Dendritic cell treated with granulocyte-macrophage colony-stimulating factor and Interleukin-4, amounts not matched to agents 40 ng/mL and 50 ng/mL, for 4 days (primary cell): ENCODE results near the gene CAB39L.
A peak's percentile ranks its signal among the peaks of the same experiment; 100 is the strongest.
"Not testable (repeated sequence)": the region's sequence is repeated elsewhere in the genome, so short reads cannot be mapped to it uniquely, and the experiment has no call there.

Experiments used
- H3K27ac Mint-ChIP-seq: one replicate; pipeline ENCODE4 v1.8.0; 2022; ENCODE audit warnings: mild to moderate bottlenecking, mixed read lengths
- H3K27me3 Mint-ChIP-seq: one replicate; pipeline ENCODE4 v1.8.0; 2022; ENCODE audit warnings: mild to moderate bottlenecking, mixed read lengths
- H3K36me3 Mint-ChIP-seq: one replicate; pipeline ENCODE4 v1.8.0; 2022; ENCODE audit warnings: low read depth, mixed read lengths
- H3K4me1 Mint-ChIP-seq: one replicate; pipeline ENCODE4 v1.8.0; 2022; ENCODE audit warnings: low read depth, mixed read lengths
- H3K4me3 Mint-ChIP-seq: one replicate; pipeline ENCODE4 v1.8.0; 2022; ENCODE audit warnings: mild to moderate bottlenecking, moderate library complexity, mixed read lengths
- H3K9me3 Mint-ChIP-seq: one replicate; pipeline ENCODE4 v1.8.0; 2022; ENCODE audit warnings: mixed read lengths
- intact Hi-C: fragments of 100-400 bp; cut with micrococcal nuclease; formaldehyde crosslinking; loops from one replicate; pipeline ENCODE4 v1.15.0; 2022

The CAB39L gene

DNA sequence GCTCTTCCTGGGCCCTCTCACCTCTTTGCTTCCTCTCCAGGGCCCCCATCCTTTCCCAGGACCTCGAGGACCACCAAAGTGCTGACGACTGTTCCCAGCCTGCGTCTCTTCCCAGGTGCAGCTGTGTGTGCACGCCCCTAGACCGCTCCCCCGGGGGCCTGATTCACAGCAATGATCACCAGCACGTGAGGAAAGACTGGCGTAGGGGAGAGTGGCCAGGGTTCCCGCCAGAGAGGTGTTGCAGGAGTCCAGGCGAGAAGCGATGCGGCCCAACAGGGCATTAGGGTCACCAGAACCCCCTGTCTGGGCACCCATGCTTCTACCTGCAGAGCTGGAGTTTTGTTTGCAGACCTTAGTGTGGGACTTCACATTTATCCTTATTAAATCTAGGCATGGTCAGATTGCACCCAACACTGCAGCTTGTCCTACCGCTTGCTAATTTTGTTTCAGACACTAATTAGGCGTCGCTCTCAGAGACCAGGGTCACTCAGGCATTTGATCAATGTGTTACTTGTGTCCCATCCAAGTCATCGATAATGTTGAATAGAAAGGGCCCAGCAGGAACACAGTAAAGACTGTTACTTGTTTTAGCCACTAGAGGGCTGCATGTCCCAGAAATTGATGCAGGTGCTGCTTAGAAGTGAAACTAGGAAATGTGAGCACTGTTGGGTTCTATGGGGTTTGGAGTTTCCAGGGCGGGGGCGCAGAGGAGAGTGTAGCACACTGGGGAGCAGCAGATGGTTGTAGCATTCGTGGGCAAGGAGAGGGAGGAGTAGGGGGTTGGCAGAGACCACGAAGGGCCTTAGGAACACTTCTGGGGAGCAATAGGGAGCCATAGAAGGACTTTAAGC is 142.9 kb downstream of the CAB39L start:
- peak overlapping the region; percentile 67 for H3K27ac Mint-ChIP-seq
- H3K4me1 Mint-ChIP-seq = peaks cover 13% of the 10 kb centered on the region
- intact Hi-C loops = loop anchor here (1.0 kb wide), 2 partner anchors 136 to 306 kb away; no protein-coding TSS in a partner anchor
- no peaks in the 10 kb centered on the region for H3K9me3 Mint-ChIP-seq
- no peaks in the 10 kb centered on the region for H3K27me3 Mint-ChIP-seq
- H3K4me3 Mint-ChIP-seq = peak overlapping the region; percentile 72
- H3K36me3 Mint-ChIP-seq = no peaks in the 10 kb centered on the region

DNA sequence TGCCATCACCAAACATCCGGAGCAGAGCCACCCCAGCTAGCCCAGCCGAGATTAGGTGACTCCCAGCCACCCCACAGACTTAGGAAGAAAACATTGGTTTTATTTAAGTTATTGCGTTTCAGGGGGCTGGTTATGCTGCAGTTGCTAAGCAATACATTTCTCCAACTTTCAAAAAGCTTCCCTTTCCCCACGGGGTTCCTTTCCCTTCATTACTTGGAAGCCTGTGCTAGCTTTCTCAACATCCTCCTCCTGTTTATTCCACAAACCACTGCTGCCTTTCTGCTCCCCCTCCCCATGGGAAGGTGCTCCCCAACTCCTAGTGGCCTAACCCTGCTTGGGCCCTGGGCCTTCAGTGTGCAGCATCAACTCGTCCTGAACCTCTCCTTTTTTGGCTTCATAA is 143.6 kb downstream of the CAB39L start:
- no peaks in the 10 kb centered on the region for H3K9me3 Mint-ChIP-seq
- intact Hi-C loops = no loop called here
- H3K36me3 Mint-ChIP-seq = no peaks in the 10 kb centered on the region
- peaks cover 13% of the 10 kb centered on the region for H3K4me1 Mint-ChIP-seq
- H3K27me3 Mint-ChIP-seq = no peaks in the 10 kb centered on the region
- peak overlapping the region; percentile 0 for H3K27ac Mint-ChIP-seq
- H3K4me3 Mint-ChIP-seq = no peak overlapping the region

DNA sequence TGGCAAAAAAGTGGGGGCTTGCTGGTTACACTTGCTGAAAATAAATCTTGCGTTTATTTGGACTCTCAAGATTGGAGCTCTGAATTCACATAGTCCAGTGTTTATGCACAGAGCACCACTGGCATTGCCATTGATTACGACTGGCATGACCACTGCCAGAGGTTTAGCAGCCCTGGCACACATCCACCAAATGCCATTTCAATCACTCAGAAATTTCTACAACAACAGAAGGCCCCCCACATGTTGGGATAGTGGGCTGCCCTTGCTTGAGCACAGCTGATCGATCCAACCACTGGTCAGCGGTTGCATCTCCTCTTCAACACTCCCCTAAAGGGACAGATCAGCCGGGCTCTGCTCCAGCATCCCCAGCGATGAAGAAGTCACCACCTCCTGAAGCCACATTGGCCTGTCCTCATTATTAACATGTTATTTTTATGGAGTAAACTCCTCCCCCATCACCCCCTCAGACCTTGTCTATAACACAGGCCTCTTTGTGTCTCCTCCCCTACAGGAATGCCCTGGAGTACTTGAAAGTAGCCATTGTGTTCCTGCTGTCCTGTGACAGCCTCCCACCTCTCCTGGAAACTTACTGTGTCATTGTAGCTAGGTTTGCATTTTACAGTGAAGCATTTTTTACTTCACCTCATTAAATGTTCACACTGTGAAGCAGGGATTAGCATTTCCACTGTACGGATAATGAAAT is 144.8 kb downstream of the CAB39L start:
- no peaks in the 10 kb centered on the region for H3K9me3 Mint-ChIP-seq
- H3K27ac Mint-ChIP-seq = no peak overlapping the region
- intact Hi-C loops = no loop called here
- peaks cover 13% of the 10 kb centered on the region for H3K4me1 Mint-ChIP-seq
- H3K4me3 Mint-ChIP-seq = no peak overlapping the region
- H3K36me3 Mint-ChIP-seq = peaks cover 4% of the 10 kb centered on the region
- H3K27me3 Mint-ChIP-seq = no peaks in the 10 kb centered on the region

DNA sequence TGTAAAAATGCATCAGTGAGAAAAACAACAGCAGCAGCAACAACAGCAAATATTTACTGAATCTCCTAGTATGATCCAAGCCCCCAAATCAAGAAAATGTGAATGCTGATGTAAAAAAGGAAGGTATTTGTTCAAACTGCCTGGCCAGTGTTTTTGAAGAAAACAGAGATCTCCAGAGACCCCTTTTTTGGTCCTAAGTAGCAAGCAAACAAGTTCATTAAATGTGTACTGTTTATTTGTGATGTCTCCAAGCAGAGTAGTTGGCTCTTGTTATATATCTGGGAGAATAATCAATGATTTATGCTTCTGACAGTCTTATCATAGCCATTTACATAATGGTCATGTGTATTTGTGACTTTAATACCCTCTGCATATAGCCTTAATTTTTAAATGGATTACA is 145.4 kb downstream of the CAB39L start:
- Mint-ChIP-seq H3K4me1 (peaks cover 9% of the 10 kb centered on the region), H3K27ac (no peak overlapping the region), H3K4me3 (no peak overlapping the region), H3K27me3 (no peaks in the 10 kb centered on the region), H3K9me3 (no peaks in the 10 kb centered on the region), H3K36me3 (peaks cover 9% of the 10 kb centered on the region)
- intact Hi-C loops = no loop called here

DNA sequence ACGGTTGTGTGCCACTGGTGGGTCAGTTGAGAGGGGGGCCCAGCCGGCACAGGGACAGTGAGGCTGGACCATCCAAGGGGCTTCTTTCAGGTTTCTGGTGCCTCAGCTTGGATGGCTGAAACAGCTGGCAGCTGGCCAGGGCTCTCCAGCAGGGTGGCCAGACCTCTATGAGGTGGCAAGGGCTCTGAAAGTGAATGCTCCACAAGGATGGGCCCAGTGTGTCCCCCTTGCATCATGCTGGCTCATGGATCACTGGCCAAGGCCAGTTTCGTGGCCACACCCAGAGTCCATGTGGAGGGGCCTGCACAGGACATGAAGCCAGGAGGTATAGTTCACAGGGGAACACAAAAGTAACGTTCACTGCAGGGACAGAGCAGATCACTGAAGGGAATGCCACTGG is 146.5 kb downstream of the CAB39L start:
- peaks cover 11% of the 10 kb centered on the region for H3K4me1 Mint-ChIP-seq

DNA sequence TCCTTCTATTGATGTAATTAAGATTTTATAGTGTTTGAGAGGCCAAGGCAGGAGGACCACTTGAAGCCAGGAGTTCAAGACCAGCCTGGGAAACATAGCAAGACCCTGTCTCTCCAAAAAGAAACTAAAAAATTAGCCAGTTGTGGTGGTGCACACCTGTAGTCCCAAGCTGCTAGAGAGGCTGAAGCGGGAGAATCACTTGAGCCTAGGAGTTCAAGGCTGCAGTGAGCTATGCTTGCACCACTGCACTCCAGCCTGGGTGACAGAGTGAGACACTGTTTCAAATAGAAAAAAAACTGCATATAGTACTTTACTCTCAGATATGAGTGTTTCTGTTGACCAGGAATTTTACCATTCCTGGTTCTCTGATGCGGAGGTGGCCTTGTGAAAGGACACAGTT is 147.2 kb downstream of the CAB39L start:
- Mint-ChIP-seq H3K27ac (no peak overlapping the region), H3K36me3 (peaks cover 19% of the 10 kb centered on the region), H3K4me1 (peaks cover 11% of the 10 kb centered on the region), H3K27me3 (no peaks in the 10 kb centered on the region), H3K9me3 (no peaks in the 10 kb centered on the region), H3K4me3 (no peak overlapping the region)
- intact Hi-C loops = no loop called here

More for the DNA sequence above, 146.5 kb downstream of the CAB39L start:
- intact Hi-C loops = no loop called here
- no peak overlapping the region for H3K27ac Mint-ChIP-seq
- no peaks in the 10 kb centered on the region for H3K27me3 Mint-ChIP-seq
- H3K9me3 Mint-ChIP-seq = no peaks in the 10 kb centered on the region
- H3K36me3 Mint-ChIP-seq = peaks cover 19% of the 10 kb centered on the region
- no peak overlapping the region for H3K4me3 Mint-ChIP-seq

DNA sequence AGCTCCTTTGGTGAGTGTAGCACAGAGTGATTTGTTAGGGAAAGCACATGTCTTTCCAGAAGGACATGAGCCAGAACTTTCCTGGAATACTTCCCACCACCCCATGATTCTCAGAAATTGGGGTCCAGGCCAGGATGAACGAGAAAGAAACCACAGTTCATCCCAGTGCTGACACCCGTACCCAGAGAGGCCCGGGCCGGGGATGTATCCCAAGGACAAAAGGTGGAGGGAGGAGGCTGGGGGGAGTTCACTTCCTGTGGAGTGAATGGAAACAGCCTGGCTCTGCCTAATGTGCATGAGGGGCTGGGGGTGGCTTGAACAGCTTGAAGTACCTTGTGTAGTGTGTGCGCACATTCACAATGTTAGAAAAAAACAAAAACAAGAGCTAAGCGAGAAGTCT is 148.6 kb downstream of the CAB39L start:
- no peak overlapping the region for H3K4me3 Mint-ChIP-seq
- H3K9me3 Mint-ChIP-seq = no peaks in the 10 kb centered on the region
- H3K4me1 Mint-ChIP-seq = peaks cover 5% of the 10 kb centered on the region
- intact Hi-C loops = no loop called here
- no peaks in the 10 kb centered on the region for H3K27me3 Mint-ChIP-seq
- H3K36me3 Mint-ChIP-seq = peaks cover 19% of the 10 kb centered on the region
- no peak overlapping the region for H3K27ac Mint-ChIP-seq

DNA sequence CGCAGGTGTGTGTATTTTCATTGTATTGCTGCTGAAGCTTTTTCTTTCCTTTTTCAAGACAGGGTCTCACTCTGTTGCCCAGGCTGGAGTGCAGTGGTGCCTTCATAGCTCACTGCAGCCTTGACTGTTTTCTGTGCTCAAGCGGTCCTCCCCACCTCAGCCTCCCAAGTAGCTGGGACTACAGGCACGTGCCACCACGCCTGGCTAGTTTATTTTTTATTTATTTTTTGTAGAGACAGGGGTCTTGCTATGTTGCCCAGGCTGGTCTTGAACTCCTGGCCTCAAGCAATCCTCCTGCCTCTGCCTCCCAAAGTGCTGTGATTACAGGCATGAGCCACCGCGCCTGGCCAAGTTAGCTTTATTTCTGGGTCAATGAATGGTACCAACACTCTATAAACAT is 149.1 kb downstream of the CAB39L start:
- H3K27me3 Mint-ChIP-seq, H3K27ac Mint-ChIP-seq, H3K9me3 Mint-ChIP-seq, intact Hi-C loops, H3K4me3 Mint-ChIP-seq, H3K4me1 Mint-ChIP-seq: not testable (repeated sequence)
- peaks cover 19% of the 10 kb centered on the region for H3K36me3 Mint-ChIP-seq

DNA sequence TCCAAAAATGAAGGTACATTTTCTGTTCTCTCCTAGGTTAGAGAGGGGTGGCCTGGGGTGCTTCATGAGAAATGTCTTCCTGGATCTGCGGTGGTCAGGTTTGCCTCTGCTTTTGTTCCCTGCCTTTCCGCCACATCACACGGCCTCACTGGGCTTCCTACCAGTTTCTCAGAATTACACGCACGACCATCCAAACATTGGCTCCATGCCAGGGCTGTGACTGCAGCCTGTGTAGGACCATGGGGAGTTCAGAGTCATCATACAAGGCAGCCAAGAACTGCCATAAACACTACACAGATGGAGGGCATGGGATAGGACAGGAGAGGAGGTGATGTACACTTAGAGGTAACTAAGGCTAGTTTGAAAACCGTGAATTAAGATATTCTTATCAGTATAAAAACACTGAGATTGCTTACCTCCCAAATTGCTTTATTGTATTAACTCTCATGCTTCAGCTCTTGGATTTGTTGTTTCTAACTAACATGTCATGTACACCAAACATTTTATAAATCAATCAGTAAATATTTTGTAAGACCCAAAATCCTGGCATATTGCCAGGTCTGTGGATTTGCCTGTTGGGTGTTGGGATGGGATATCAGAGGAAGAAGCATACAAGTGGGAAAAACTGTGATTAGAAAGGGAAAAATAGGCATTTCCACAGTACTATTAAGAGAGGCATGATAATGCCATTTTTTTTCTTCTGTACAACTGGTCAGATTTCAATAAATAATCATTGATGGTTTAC is 150.9 kb downstream of the CAB39L start:
- Mint-ChIP-seq H3K27me3 (no peaks in the 10 kb centered on the region), H3K4me3 (no peak overlapping the region), H3K9me3 (no peaks in the 10 kb centered on the region), H3K36me3 (peaks cover 26% of the 10 kb centered on the region), H3K27ac (no peak overlapping the region), H3K4me1 (peaks cover 5% of the 10 kb centered on the region)
- intact Hi-C loops = no loop called here

DNA sequence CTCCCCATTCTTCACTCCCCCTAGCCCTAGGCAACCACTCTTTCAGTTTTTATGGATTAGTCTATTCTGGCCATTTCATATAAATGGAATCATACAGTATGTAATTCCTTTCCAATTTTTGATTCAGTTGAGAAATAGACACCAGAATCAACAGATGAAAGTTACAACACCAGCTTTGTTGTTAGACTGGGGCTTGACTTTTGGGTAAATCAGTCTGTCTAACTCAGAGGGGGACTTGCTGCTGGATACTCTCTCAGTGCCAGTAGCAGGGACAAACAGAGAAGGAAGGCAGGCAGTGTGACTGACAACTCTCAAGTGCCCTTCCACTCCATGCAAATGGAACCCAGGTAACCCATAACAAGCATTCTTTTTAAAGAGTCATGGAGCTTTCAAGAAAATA is 155.4 kb downstream of the CAB39L start:
- H3K4me3 Mint-ChIP-seq = no peak overlapping the region
- intact Hi-C loops = no loop called here
- peaks cover 5% of the 10 kb centered on the region for H3K4me1 Mint-ChIP-seq
- no peaks in the 10 kb centered on the region for H3K27me3 Mint-ChIP-seq
- no peaks in the 10 kb centered on the region for H3K9me3 Mint-ChIP-seq
- H3K36me3 Mint-ChIP-seq = peaks cover 25% of the 10 kb centered on the region
- H3K27ac Mint-ChIP-seq = no peak overlapping the region

DNA sequence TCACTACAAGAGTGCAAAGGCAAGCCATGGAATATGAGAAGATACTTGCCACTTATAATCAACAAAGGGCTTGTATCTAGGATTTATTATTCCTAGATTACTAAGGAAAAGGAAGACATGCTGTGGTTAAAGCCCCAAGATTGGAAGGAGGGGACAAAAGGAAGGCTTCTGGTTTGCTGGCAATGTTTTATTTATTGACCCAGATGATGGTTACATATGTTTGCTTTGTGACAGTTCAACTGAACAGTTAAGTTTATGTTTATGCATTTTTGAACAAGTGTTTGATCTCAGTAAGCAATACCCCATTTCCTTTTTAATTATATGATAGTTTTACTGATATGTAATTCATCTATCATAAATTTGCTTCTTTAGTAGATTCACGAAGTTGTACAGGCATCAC is 155.9 kb downstream of the CAB39L start:
- intact Hi-C loops = no loop called here
- no peak overlapping the region for H3K4me3 Mint-ChIP-seq
- no peaks in the 10 kb centered on the region for H3K27me3 Mint-ChIP-seq
- peaks cover 5% of the 10 kb centered on the region for H3K4me1 Mint-ChIP-seq
- H3K36me3 Mint-ChIP-seq = peaks cover 20% of the 10 kb centered on the region
- H3K27ac Mint-ChIP-seq = no peak overlapping the region
- no peaks in the 10 kb centered on the region for H3K9me3 Mint-ChIP-seq

DNA sequence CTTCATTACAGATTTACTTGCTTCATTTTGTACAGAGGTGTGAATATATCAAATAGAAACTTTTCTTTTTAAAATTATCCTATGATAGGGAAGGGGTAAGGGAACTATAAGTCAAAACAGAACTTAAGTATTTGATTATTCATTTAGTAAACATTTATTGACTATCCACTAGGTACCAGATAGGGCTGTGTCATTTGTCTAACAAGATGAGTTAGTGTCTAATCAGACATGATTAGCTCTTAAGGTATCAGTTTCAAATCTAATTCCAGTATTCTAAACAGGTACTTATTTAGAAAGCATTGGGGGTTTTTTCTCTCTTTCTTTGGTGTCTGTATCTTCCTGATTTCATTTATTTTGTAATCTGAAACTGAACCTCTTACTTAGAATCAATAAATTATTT is 164.0 kb downstream of the CAB39L start:
- no peak overlapping the region for H3K27ac Mint-ChIP-seq

DNA sequence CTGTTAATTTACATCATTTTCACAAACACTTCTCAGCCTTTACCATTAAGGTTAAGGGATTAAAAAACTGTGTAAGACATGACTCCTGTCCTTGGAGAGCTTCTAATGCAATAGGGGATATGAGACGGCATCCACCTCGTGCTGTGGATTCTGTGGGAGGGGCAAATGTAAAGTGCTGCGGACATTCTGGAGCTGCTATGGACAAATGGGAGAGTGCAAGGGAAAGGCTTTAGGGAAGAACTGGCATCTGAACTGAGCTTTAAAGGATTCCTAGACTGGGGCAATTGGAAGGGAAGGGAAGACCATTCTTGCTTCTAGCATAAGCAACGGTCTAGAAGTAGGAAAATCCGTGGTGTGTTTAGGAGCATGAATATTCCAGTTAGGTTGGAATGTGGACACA is 164.8 kb downstream of the CAB39L start:
- Mint-ChIP-seq H3K4me1 (no peaks in the 10 kb centered on the region), H3K27me3 (no peaks in the 10 kb centered on the region), H3K27ac (no peak overlapping the region), H3K9me3 (no peaks in the 10 kb centered on the region), H3K36me3 (peaks cover 27% of the 10 kb centered on the region), H3K4me3 (no peak overlapping the region)
- intact Hi-C loops = no loop called here

More for the DNA sequence above, 164.0 kb downstream of the CAB39L start:
- H3K9me3 Mint-ChIP-seq = no peaks in the 10 kb centered on the region
- H3K36me3 Mint-ChIP-seq = peaks cover 27% of the 10 kb centered on the region
- H3K27me3 Mint-ChIP-seq = no peaks in the 10 kb centered on the region
- H3K4me3 Mint-ChIP-seq = no peak overlapping the region
- H3K4me1 Mint-ChIP-seq = no peaks in the 10 kb centered on the region
- intact Hi-C loops = loop anchor here (2.0 kb wide), 2 partner anchors 39 to 181 kb away; no protein-coding TSS in a partner anchor

DNA sequence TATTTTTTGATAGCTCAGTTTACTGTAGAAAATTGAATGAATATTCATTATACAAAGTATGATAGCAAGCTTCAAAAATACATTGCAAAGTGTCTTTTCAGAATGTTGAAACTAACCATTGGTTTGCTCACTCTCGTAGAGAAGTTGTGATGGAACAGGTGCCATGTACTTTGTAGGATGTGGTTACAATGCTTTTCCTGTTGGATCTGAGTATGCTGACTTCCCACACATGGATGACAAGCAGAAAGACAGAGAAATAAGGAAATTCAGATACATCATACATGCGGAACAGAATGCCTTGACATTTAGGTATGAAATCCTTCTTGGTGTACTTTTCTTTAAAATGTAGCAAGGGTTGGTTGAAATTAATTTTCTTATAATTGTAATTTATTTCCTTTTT is 165.7 kb downstream of the CAB39L start:
- H3K27me3 Mint-ChIP-seq = no peaks in the 10 kb centered on the region
- H3K4me3 Mint-ChIP-seq = no peak overlapping the region
- H3K4me1 Mint-ChIP-seq = no peaks in the 10 kb centered on the region
- H3K9me3 Mint-ChIP-seq = no peaks in the 10 kb centered on the region
- intact Hi-C loops = no loop called here
- H3K36me3 Mint-ChIP-seq = peaks cover 27% of the 10 kb centered on the region
- H3K27ac Mint-ChIP-seq = no peak overlapping the region
